Measurements from ENCODE around the gene ERMP1.
A peak's percentile ranks its signal among the peaks of the same experiment; 100 is the strongest.
"Not testable (repeated sequence)": the region's sequence is repeated elsewhere in the genome, so short reads cannot be mapped to it uniquely, and the experiment has no call there.

The ERMP1 gene

DNA sequence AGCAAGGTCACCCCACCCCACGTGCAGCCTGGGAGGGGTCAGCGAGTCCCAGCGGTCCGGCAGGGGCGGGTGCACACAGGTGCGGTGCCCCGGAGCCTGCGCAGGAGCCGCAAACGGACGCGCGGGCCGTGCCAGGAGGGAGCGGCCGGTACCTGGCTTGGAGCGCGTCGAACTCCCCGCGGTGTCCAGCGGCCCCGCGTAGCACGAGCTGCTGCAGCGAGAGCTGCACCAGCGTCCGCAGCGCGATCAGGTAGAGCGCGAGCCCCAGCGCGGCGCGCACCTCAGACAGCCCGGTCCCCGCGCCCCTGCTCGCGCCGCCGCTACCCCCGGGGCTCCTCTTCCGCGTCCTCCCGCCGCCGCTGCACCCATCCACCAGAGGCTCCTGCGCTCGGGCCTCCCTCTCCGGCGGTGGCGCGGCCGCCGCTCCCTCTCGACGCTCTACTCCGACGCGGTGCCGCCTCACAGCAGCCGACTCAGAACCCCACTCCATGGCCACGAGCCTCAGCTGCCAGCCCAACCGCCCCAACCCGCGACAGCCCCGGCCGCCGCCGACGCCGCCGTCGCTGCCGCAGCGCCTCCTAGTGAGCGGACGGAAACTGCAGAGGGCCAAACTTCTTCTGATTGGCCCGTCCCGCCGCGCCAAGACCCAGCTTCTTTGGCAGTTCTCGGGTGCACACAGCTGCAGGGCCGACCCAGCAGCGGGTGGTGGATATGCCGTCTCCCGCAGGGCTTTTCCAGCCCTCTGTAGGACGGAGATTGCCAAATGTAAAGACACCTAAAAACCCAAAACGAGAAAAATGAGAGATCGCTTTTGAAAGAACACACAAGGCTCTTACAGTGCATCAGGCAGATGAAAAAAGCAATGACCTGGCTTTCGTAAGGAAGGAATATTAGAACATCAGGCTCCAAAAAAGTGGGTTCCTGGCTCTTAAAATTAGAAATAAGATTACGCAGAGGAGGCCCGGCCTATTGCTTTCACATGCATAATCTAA is at the start of gene ERMP1:
Gene ERMP1, minus strand, starts transcription at position 580 of the 992 bp plus-strand sequence. Its CDS starts 90 bp downstream, at position 490.
- Histone ChIP-seq H3K4me1 (ENCODE audit: control insufficient read depth, insufficient read depth, low read length, unreplicated experiment) (no peaks in the 10 kb centered on the region), H3K36me3 (ENCODE audit: insufficient read depth, low read length) (no peaks in the 10 kb centered on the region), H3K27ac (ENCODE audit: low read depth, low read length) (no peak within 1 kb of the TSS), H2AFZ (ENCODE audit: low read length, unreplicated experiment) (peak within 1 kb of the TSS; percentile 88), H3K79me2 (ENCODE audit: control insufficient read depth, insufficient read depth, low read length, unreplicated experiment) (no peaks in the 10 kb centered on the region), H3K27me3 (ENCODE audit: insufficient read depth, low read length) (no peaks in the 10 kb centered on the region; the same call in 1 of the 2 replicates), H3K4me3 (ENCODE audit: low read depth, low read length) (peak within 1 kb of the TSS; percentile 85)

DNA sequence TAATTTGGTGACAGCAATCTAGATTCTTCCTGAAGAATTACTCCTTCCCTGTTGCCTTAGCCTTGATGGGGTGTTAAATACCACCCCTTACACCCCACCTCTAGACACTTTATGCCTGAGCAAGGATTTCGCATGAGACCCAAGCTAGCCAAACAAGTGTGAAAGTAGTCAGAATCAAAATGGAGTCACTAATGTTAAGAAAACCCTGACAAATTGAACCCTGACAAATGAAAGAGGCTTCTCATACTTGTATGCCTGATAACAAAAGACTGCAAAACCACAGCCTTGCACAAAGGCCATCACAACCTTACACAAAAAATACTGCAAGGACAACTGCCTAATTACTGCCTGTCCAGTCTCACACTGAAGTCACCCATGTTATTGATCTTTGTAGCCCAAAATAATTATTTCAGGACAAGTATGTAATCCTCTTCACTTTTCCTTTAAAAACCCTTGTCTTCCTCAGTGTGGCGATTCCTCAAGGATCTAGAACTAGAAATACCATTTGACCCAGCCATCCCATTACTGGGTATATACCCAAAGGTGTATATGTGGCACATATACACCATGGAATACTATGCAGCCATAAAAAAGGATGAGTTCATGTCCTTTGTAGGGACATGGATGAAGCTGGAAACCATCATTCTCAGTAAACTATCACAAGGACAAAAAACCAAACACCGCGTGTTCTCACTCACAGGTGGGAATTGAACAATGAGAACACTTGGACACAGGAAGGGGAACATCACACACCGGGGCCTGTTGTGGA is 49.5 kb upstream of the ERMP1 start:
- H3K4me3 ChIP-seq (ENCODE audit: low read depth, low read length); H2AFZ ChIP-seq (ENCODE audit: low read length, unreplicated experiment); H3K36me3 ChIP-seq (ENCODE audit: insufficient read depth, low read length); H3K27ac ChIP-seq (ENCODE audit: low read depth, low read length); H3K27me3 ChIP-seq (ENCODE audit: insufficient read depth, low read length); H3K79me2 ChIP-seq (ENCODE audit: control insufficient read depth, insufficient read depth, low read length, unreplicated experiment): not testable (repeated sequence)
- H3K4me1 ChIP-seq (ENCODE audit: control insufficient read depth, insufficient read depth, low read length, unreplicated experiment), result peaks cover 10% of the 10 kb centered on the region

DNA sequence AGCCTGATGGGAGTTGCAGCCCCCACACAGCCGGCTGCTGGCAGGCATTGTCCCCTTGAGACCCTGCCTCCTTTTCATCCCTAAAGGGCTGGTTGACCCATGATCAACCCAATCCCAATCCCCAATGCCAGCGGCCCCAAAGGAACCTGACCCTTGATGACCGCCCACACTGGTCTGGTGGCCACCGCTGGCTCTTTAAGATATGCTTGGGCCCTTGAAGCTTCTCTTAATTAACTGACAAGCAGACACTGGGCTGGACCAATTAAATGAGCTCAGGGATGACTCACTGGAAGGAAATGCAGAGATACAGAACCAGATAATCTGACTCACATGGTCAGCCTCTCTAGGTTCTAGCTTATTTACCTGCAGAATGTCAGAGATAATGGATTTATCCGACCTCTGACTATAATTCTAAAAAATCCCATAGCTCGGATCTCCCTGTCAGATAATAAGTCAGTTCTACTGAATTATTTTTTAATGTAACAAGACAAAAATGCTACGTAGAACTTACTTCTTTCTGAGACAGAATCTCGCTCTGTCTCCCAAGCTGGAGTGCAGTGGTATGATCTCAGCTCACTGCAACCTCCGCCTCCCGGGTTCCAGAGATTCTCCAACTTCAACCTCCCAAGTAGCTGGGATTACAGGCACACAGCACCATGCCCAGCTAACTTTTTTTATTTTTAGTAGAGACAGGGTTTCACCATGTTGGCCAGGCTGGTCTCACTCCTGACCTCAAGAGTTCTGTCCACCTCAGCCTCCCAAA is 46.7 kb upstream of the ERMP1 start:
- no peaks in the 10 kb centered on the region for H3K36me3 ChIP-seq (ENCODE audit: insufficient read depth, low read length)
- peak overlapping the region; percentile 36 for H3K27ac ChIP-seq (ENCODE audit: low read depth, low read length)
- peaks cover 10% of the 10 kb centered on the region for H3K4me1 ChIP-seq (ENCODE audit: control insufficient read depth, insufficient read depth, low read length, unreplicated experiment)
- no peaks in the 10 kb centered on the region for H3K79me2 ChIP-seq (ENCODE audit: control insufficient read depth, insufficient read depth, low read length, unreplicated experiment)
- no peaks in the 10 kb centered on the region for H3K27me3 ChIP-seq (ENCODE audit: insufficient read depth, low read length)
- peak overlapping the region; percentile 33; the same call in 1 of the 2 replicates for H3K4me3 ChIP-seq (ENCODE audit: low read depth, low read length)
- H2AFZ ChIP-seq (ENCODE audit: low read length, unreplicated experiment), result peak overlapping the region; percentile 7

DNA sequence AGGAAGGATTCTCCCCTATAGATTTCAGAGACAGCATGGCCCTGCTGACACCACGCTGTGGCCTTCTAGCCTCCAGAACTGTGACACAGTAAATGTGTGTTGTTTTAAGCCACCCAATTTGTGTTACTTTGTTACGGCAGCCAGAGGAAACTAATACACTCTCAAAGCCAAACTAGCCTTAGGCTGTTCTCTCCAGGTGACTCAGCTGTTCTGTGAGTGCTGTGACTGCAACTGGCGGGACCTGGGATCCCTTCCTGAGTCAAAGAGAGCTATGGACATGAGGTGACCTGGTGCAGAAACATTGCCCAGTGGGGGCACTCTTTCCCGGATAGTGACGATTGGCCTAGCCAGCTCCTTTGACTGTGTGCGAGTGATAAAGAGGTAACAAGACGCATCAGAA is 43.8 kb upstream of the ERMP1 start:
- Histone ChIP-seq H3K4me1 (ENCODE audit: control insufficient read depth, insufficient read depth, low read length, unreplicated experiment) (peaks cover 10% of the 10 kb centered on the region), H3K79me2 (ENCODE audit: control insufficient read depth, insufficient read depth, low read length, unreplicated experiment) (no peaks in the 10 kb centered on the region), H2AFZ (ENCODE audit: low read length, unreplicated experiment) (no peak overlapping the region), H3K27ac (ENCODE audit: low read depth, low read length) (no peak overlapping the region), H3K4me3 (ENCODE audit: low read depth, low read length) (no peak overlapping the region), H3K36me3 (ENCODE audit: insufficient read depth, low read length) (no peaks in the 10 kb centered on the region), H3K27me3 (ENCODE audit: insufficient read depth, low read length) (no peaks in the 10 kb centered on the region)

GRCh38 chr9:5876026-5876425 is 43.1 kb upstream of the ERMP1 start:
- peaks cover 10% of the 10 kb centered on the region for H3K4me1 ChIP-seq (ENCODE audit: control insufficient read depth, insufficient read depth, low read length, unreplicated experiment)
- H3K27ac ChIP-seq (ENCODE audit: low read depth, low read length), result no peak overlapping the region
- H3K36me3 ChIP-seq (ENCODE audit: insufficient read depth, low read length), result no peaks in the 10 kb centered on the region
- no peaks in the 10 kb centered on the region for H3K27me3 ChIP-seq (ENCODE audit: insufficient read depth, low read length)
- no peaks in the 10 kb centered on the region for H3K79me2 ChIP-seq (ENCODE audit: control insufficient read depth, insufficient read depth, low read length, unreplicated experiment)
- H3K4me3 ChIP-seq (ENCODE audit: low read depth, low read length), result no peak overlapping the region
- no peak overlapping the region for H2AFZ ChIP-seq (ENCODE audit: low read length, unreplicated experiment)

DNA sequence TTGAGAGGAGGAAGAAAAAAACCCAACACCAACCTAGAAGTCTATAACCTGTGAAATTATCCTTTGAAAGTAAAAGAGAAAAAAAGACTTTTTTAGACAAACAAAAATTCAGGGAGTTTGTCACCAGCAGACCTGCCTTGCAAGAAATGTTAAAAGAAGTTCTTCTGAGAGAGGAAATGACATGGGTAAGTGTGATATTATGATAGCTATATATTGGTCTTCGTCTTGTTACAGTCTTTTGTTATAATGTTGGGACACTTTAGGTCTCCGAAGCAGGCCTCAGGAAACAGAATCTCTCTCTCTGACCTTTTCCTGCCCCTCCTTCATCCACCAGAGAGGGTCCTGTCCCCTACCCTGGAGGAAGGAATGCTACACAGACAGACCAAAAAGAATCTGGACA is 41.1 kb upstream of the ERMP1 start:
- Histone ChIP-seq H3K4me1 (ENCODE audit: control insufficient read depth, insufficient read depth, low read length, unreplicated experiment) (no peaks in the 10 kb centered on the region), H3K36me3 (ENCODE audit: insufficient read depth, low read length) (no peaks in the 10 kb centered on the region), H3K4me3 (ENCODE audit: low read depth, low read length) (no peak overlapping the region), H2AFZ (ENCODE audit: low read length, unreplicated experiment) (no peak overlapping the region), H3K27me3 (ENCODE audit: insufficient read depth, low read length) (no peaks in the 10 kb centered on the region), H3K27ac (ENCODE audit: low read depth, low read length) (no peak overlapping the region), H3K79me2 (ENCODE audit: control insufficient read depth, insufficient read depth, low read length, unreplicated experiment) (no peaks in the 10 kb centered on the region)

- Histone ChIP-seq H3K79me2 (ENCODE audit: control insufficient read depth, insufficient read depth, low read length, unreplicated experiment) (no peaks in the 10 kb centered on the region), H3K4me1 (ENCODE audit: control insufficient read depth, insufficient read depth, low read length, unreplicated experiment) (no peaks in the 10 kb centered on the region), H3K4me3 (ENCODE audit: low read depth, low read length) (no peak overlapping the region), H3K27me3 (ENCODE audit: insufficient read depth, low read length) (no peaks in the 10 kb centered on the region), H3K27ac (ENCODE audit: low read depth, low read length) (no peak overlapping the region), H3K36me3 (ENCODE audit: insufficient read depth, low read length) (no peaks in the 10 kb centered on the region), H2AFZ (ENCODE audit: low read length, unreplicated experiment) (no peak overlapping the region)
These were observed 40.5 kb upstream of the ERMP1 start for GRCh38 chr9:5873439-5873838.

GRCh38 chr9:5872511-5872910 is 39.6 kb upstream of the ERMP1 start:
- Histone ChIP-seq H3K27ac (ENCODE audit: low read depth, low read length) (no peak overlapping the region), H3K27me3 (ENCODE audit: insufficient read depth, low read length) (no peaks in the 10 kb centered on the region), H2AFZ (ENCODE audit: low read length, unreplicated experiment) (no peak overlapping the region), H3K4me3 (ENCODE audit: low read depth, low read length) (no peak overlapping the region), H3K4me1 (ENCODE audit: control insufficient read depth, insufficient read depth, low read length, unreplicated experiment) (no peaks in the 10 kb centered on the region), H3K79me2 (ENCODE audit: control insufficient read depth, insufficient read depth, low read length, unreplicated experiment) (no peaks in the 10 kb centered on the region), H3K36me3 (ENCODE audit: insufficient read depth, low read length) (no peaks in the 10 kb centered on the region)

DNA sequence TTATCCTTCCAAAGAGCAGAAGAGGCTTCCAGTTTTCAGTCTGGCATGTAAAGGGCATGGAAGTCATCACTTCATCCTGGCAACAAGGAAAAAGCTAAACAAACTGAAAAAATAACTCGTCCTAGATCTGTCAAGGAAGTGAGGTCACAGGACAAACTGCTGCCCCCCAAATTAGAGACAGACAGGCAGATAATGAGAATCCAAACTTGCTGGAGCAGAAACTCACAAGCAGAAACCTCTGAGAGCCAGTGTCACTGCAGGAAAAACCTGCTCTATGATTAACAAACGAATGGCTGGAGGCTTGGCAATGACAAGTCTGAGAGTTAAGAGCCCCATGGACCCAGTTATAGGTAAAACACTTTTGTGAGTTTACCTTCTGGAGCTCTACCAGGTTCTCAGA is 38.9 kb upstream of the ERMP1 start:
- H3K4me3 ChIP-seq (ENCODE audit: low read depth, low read length), result no peak overlapping the region
- H3K27ac ChIP-seq (ENCODE audit: low read depth, low read length), result no peak overlapping the region
- H3K79me2 ChIP-seq (ENCODE audit: control insufficient read depth, insufficient read depth, low read length, unreplicated experiment), result no peaks in the 10 kb centered on the region
- H3K36me3 ChIP-seq (ENCODE audit: insufficient read depth, low read length), result no peaks in the 10 kb centered on the region
- H3K4me1 ChIP-seq (ENCODE audit: control insufficient read depth, insufficient read depth, low read length, unreplicated experiment), result no peaks in the 10 kb centered on the region
- no peaks in the 10 kb centered on the region for H3K27me3 ChIP-seq (ENCODE audit: insufficient read depth, low read length)
- H2AFZ ChIP-seq (ENCODE audit: low read length, unreplicated experiment), result no peak overlapping the region

GRCh38 chr9:5870691-5871090 is 37.8 kb upstream of the ERMP1 start:
- Histone ChIP-seq H3K79me2 (ENCODE audit: control insufficient read depth, insufficient read depth, low read length, unreplicated experiment) (no peaks in the 10 kb centered on the region), H3K27me3 (ENCODE audit: insufficient read depth, low read length) (no peaks in the 10 kb centered on the region), H2AFZ (ENCODE audit: low read length, unreplicated experiment) (no peak overlapping the region), H3K4me3 (ENCODE audit: low read depth, low read length) (no peak overlapping the region), H3K36me3 (ENCODE audit: insufficient read depth, low read length) (no peaks in the 10 kb centered on the region), H3K4me1 (ENCODE audit: control insufficient read depth, insufficient read depth, low read length, unreplicated experiment) (no peaks in the 10 kb centered on the region), H3K27ac (ENCODE audit: low read depth, low read length) (no peak overlapping the region)
